OCI-LY1 (cell line): ENCODE data around the gene ANKRD11.

Experiments
- EZH2 ChIP-seq: fragments of 200-600 bp; sonication (generic), shearing (Covaris generic); IDR thresholded peaks from 2 replicates; pipeline ENCODE4 v1.8.0; 2017; ENCODE audit warnings: borderline replicate concordance, mixed run types, mild to moderate bottlenecking, antibody characterized with exemption, low read length, moderate library complexity, mixed read lengths
- TF ChIP-seq, protein P1 (sequence below): fragments of 200-600 bp; sonication (generic), shearing (Covaris generic); IDR thresholded peaks from 2 replicates; pipeline ENCODE4 v1.5.1; 2017; ENCODE audit warnings: mild to moderate bottlenecking, antibody characterized with exemption, low read length, moderate library complexity, mixed read lengths

- TF ChIP-seq, protein P1, sequence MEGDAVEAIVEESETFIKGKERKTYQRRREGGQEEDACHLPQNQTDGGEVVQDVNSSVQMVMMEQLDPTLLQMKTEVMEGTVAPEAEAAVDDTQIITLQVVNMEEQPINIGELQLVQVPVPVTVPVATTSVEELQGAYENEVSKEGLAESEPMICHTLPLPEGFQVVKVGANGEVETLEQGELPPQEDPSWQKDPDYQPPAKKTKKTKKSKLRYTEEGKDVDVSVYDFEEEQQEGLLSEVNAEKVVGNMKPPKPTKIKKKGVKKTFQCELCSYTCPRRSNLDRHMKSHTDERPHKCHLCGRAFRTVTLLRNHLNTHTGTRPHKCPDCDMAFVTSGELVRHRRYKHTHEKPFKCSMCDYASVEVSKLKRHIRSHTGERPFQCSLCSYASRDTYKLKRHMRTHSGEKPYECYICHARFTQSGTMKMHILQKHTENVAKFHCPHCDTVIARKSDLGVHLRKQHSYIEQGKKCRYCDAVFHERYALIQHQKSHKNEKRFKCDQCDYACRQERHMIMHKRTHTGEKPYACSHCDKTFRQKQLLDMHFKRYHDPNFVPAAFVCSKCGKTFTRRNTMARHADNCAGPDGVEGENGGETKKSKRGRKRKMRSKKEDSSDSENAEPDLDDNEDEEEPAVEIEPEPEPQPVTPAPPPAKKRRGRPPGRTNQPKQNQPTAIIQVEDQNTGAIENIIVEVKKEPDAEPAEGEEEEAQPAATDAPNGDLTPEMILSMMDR, result no peak
- no peak for TF ChIP-seq EZH2
Observed at GRCh38 chr16:89363621-89364393, 126.6 kb downstream of the ANKRD11 start.
